OCI-LY3 (cell line): ENCODE data around the gene HAGH.

Experiments used
- H2AFZ ChIP-seq: fragments of 200-600, 300-600 bp; shearing (Covaris generic); 2 replicates; pipeline ENCODE4 v1.6.0; 2014; ENCODE audit warnings: antibody characterized with exemption, low read depth, low read length
- H3K27ac ChIP-seq: fragments of 200-600, 300-600 bp; sonication (generic); 2 replicates; pipeline ENCODE4 v1.5.1; 2014; ENCODE audit warnings: mild to moderate bottlenecking, low read length, moderate library complexity, mixed read lengths
- H3K27me3 ChIP-seq: fragments of 200-600, 300-600 bp; sonication (generic); 2 replicates; pipeline ENCODE4 v1.6.1; 2014; ENCODE audit warnings: low read depth, low read length, mixed read lengths
- H3K36me3 ChIP-seq: fragments of 200-600, 300-600 bp; sonication (generic); replicated peaks from 2 replicates; pipeline ENCODE3; 2014; ENCODE audit warnings: low read depth, low read length, mixed read lengths
- H3K4me1 ChIP-seq: fragments of 300-600, 200-600 bp; sonication (generic); 2 replicates; pipeline ENCODE4 v1.6.1; 2014; ENCODE audit warnings: low read length, mixed read lengths
- H3K4me2 ChIP-seq: fragments of 200-600, 300-600 bp; sonication (generic); 2 replicates; pipeline ENCODE4 v1.6.1; 2014; ENCODE audit warnings: low read length, mixed read lengths
- H3K4me3 ChIP-seq: fragments of 300-600, 200-600 bp; sonication (generic); 2 replicates; pipeline ENCODE4 v1.5.1; 2014; ENCODE audit warnings: antibody characterized with exemption, mild to moderate bottlenecking, low read length, moderate library complexity
- H3K79me2 ChIP-seq: fragments of 300-600, 200-600 bp; shearing (Covaris generic); 2 replicates; pipeline ENCODE4 v1.6.1; 2014; ENCODE audit warnings: mild to moderate bottlenecking, low read length, mixed read lengths
- H3K9ac ChIP-seq: fragments of 300-600, 200-600 bp; shearing (Covaris generic); 2 replicates; pipeline ENCODE4 v1.6.0; 2014; ENCODE audit warnings: mild to moderate bottlenecking, low read length, moderate library complexity
- H3K9me3 ChIP-seq: fragments of 200-600, 300-600 bp; shearing (Covaris generic); 2 replicates; pipeline ENCODE4 v1.6.1; 2014; ENCODE audit warnings: low read length, mixed read lengths; ENCODE audit not compliant: insufficient read depth
- H4K20me1 ChIP-seq: fragments of 200-600, 300-600 bp; sonication (generic); 2 replicates; pipeline ENCODE4 v1.6.1; 2016; ENCODE audit warnings: low read length, mixed read lengths; ENCODE audit not compliant: insufficient read depth
- CTCF ChIP-seq: fragments of 200-600, 300-600 bp; sonication (generic); IDR thresholded peaks from 2 replicates; pipeline ENCODE4 v1.5.1; 2014; ENCODE audit warnings: antibody characterized with exemption, low read length, low read depth
- EZH2phosphoT487 ChIP-seq: fragments of 200-600 bp; shearing (Covaris generic); IDR thresholded peaks from 2 replicates; pipeline ENCODE4 v1.6.1; 2018; ENCODE audit warnings: antibody characterized with exemption, mixed run types, low read depth

The HAGH gene

GRCh38 chr16:1768767-1769401, 57.7 kb downstream of the HAGH start:
- Histone ChIP-seq H3K79me2 (peaks cover 18% of the 10 kb centered on the region), H3K36me3 (peaks cover 9% of the 10 kb centered on the region), H3K4me1 (peaks cover 3% of the 10 kb centered on the region; the same call in 1 of the 2 replicates), H3K9me3 (no peaks in the 10 kb centered on the region), H3K27ac (no peak overlapping the region), H3K4me2 (no peak overlapping the region), H4K20me1 (no peaks in the 10 kb centered on the region), H3K9ac (no peak overlapping the region), H2AFZ (no peak overlapping the region), H3K4me3 (no peak overlapping the region), H3K27me3 (no peaks in the 10 kb centered on the region)
- TF ChIP-seq EZH2phosphoT487 = no peak
- no peak for TF ChIP-seq CTCF

- peaks cover 9% of the 10 kb centered on the region for H3K36me3 ChIP-seq
- no peak for TF ChIP-seq EZH2phosphoT487
- no peak for TF ChIP-seq CTCF
- no peaks in the 10 kb centered on the region for H3K27me3 ChIP-seq
- no peak overlapping the region for H3K9ac ChIP-seq
- peaks cover 13% of the 10 kb centered on the region for H3K79me2 ChIP-seq
- H4K20me1 ChIP-seq = no peaks in the 10 kb centered on the region
- H3K27ac ChIP-seq = no peak overlapping the region
- no peak overlapping the region for H2AFZ ChIP-seq
- H3K4me3 ChIP-seq = no peak overlapping the region
- no peak overlapping the region for H3K4me2 ChIP-seq
- peaks cover 3% of the 10 kb centered on the region; the same call in 1 of the 2 replicates for H3K4me1 ChIP-seq
- no peaks in the 10 kb centered on the region for H3K9me3 ChIP-seq
These were observed 58.4 kb downstream of the HAGH start for GRCh38 chr16:1768061-1768766.

GRCh38 chr16:1767116-1767994, 59.3 kb downstream of the HAGH start:
- peaks cover 9% of the 10 kb centered on the region for H3K36me3 ChIP-seq
- H3K79me2 ChIP-seq = peaks cover 7% of the 10 kb centered on the region
- H2AFZ ChIP-seq = no peak overlapping the region
- H3K4me3 ChIP-seq = no peak overlapping the region
- no peak for TF ChIP-seq EZH2phosphoT487
- TF ChIP-seq CTCF = no peak
- H4K20me1 ChIP-seq = no peaks in the 10 kb centered on the region
- H3K4me1 ChIP-seq = peaks cover 3% of the 10 kb centered on the region; the same call in 1 of the 2 replicates
- no peaks in the 10 kb centered on the region for H3K9me3 ChIP-seq
- no peaks in the 10 kb centered on the region for H3K27me3 ChIP-seq
- no peak overlapping the region for H3K27ac ChIP-seq
- H3K4me2 ChIP-seq = no peak overlapping the region
- no peak overlapping the region for H3K9ac ChIP-seq

GRCh38 chr16:1766701-1767100, 59.9 kb downstream of the HAGH start:
- H3K27me3 ChIP-seq = no peaks in the 10 kb centered on the region
- H3K4me2 ChIP-seq = no peak overlapping the region
- no peak overlapping the region for H3K9ac ChIP-seq
- peaks cover 6% of the 10 kb centered on the region for H3K36me3 ChIP-seq
- TF ChIP-seq EZH2phosphoT487 (no peak), CTCF (no peak)
- no peak overlapping the region for H2AFZ ChIP-seq
- no peaks in the 10 kb centered on the region for H4K20me1 ChIP-seq
- H3K4me3 ChIP-seq = no peak overlapping the region
- peaks cover 3% of the 10 kb centered on the region; the same call in 1 of the 2 replicates for H3K4me1 ChIP-seq
- H3K9me3 ChIP-seq = no peaks in the 10 kb centered on the region
- H3K27ac ChIP-seq = no peak overlapping the region
- H3K79me2 ChIP-seq = peaks cover under 1% of the 10 kb centered on the region
